IPS-15b (cell line): ENCODE results near the gene CKLF.

Source experiments
- H3K27me3 ChIP-seq: one replicate; pipeline ENCODE4 v1.6.1; 2013; ENCODE audit warnings: low read length; ENCODE audit not compliant: control insufficient read depth, insufficient read depth
- H3K36me3 ChIP-seq: one replicate; pipeline ENCODE4 v1.6.1; 2013; ENCODE audit warnings: low read length; ENCODE audit not compliant: control insufficient read depth, insufficient read depth
- H3K4me1 ChIP-seq: one replicate; pipeline ENCODE4 v1.6.1; 2013; ENCODE audit warnings: mild to moderate bottlenecking, low read length; ENCODE audit not compliant: control insufficient read depth, insufficient read depth
- H3K4me3 ChIP-seq: one replicate; pipeline ENCODE4 v1.5.1; 2013; ENCODE audit warnings: low read depth, low read length
- H3K9ac ChIP-seq: one replicate; pipeline ENCODE4 v1.6.1; 2013; ENCODE audit warnings: low read depth, mild to moderate bottlenecking, low read length
- H3K9me3 ChIP-seq: one replicate; pipeline ENCODE4 v1.6.1; 2013; ENCODE audit warnings: mild to moderate bottlenecking, low read length; ENCODE audit not compliant: control insufficient read depth, insufficient read depth

The CKLF gene

GRCh38 chr16:66536525-66536924, 15.9 kb upstream of the CKLF start:
- no peaks in the 10 kb centered on the region for H3K4me1 ChIP-seq
- no peaks in the 10 kb centered on the region for H3K9me3 ChIP-seq
- no peak overlapping the region for H3K9ac ChIP-seq
- no peaks in the 10 kb centered on the region for H3K27me3 ChIP-seq
- no peaks in the 10 kb centered on the region for H3K36me3 ChIP-seq
- no peak overlapping the region for H3K4me3 ChIP-seq

GRCh38 chr16:66537236-66537635, 15.1 kb upstream of the CKLF start:
- H3K4me3 ChIP-seq = no peak overlapping the region
- no peaks in the 10 kb centered on the region for H3K27me3 ChIP-seq
- H3K36me3 ChIP-seq = no peaks in the 10 kb centered on the region
- no peak overlapping the region for H3K9ac ChIP-seq
- peaks cover 4% of the 10 kb centered on the region for H3K4me1 ChIP-seq
- no peaks in the 10 kb centered on the region for H3K9me3 ChIP-seq

- Histone ChIP-seq H3K9me3 (no peaks in the 10 kb centered on the region), H3K9ac (no peak overlapping the region), H3K4me3 (no peak overlapping the region), H3K27me3 (no peaks in the 10 kb centered on the region), H3K4me1 (peaks cover 4% of the 10 kb centered on the region), H3K36me3 (no peaks in the 10 kb centered on the region)
These were observed 13.5 kb upstream of the CKLF start for GRCh38 chr16:66538910-66539309.

GRCh38 chr16:66539623-66540469, 12.5 kb upstream of the CKLF start:
- Histone ChIP-seq H3K27me3 (no peaks in the 10 kb centered on the region), H3K9me3 (no peaks in the 10 kb centered on the region), H3K4me1 (peaks cover 4% of the 10 kb centered on the region), H3K36me3 (no peaks in the 10 kb centered on the region), H3K4me3 (no peak overlapping the region), H3K9ac (no peak overlapping the region)

- Histone ChIP-seq H3K9me3 (no peaks in the 10 kb centered on the region), H3K9ac (no peak overlapping the region), H3K27me3 (no peaks in the 10 kb centered on the region), H3K4me3 (no peak overlapping the region), H3K4me1 (peaks cover 4% of the 10 kb centered on the region), H3K36me3 (no peaks in the 10 kb centered on the region)
These were observed 10.7 kb upstream of the CKLF start for GRCh38 chr16:66541388-66542355.

GRCh38 chr16:66542396-66542795, 10.0 kb upstream of the CKLF start:
- Histone ChIP-seq H3K4me1 (peaks cover 4% of the 10 kb centered on the region), H3K9me3 (no peaks in the 10 kb centered on the region), H3K9ac (no peak overlapping the region), H3K27me3 (no peaks in the 10 kb centered on the region), H3K36me3 (no peaks in the 10 kb centered on the region), H3K4me3 (no peak overlapping the region)

- H3K9ac ChIP-seq = no peak overlapping the region
These were observed 8.8 kb upstream of the CKLF start for GRCh38 chr16:66543541-66543940.

GRCh38 chr16:66544016-66544757, 8.2 kb upstream of the CKLF start:
- H3K4me1 ChIP-seq = peaks cover 4% of the 10 kb centered on the region
- H3K36me3 ChIP-seq = no peaks in the 10 kb centered on the region
- H3K9ac ChIP-seq = no peak overlapping the region
- no peaks in the 10 kb centered on the region for H3K9me3 ChIP-seq
- H3K27me3 ChIP-seq = no peaks in the 10 kb centered on the region
- no peak overlapping the region for H3K4me3 ChIP-seq

More at GRCh38 chr16:66543541-66543940, 8.8 kb upstream of the CKLF start:
- Histone ChIP-seq H3K36me3 (no peaks in the 10 kb centered on the region), H3K4me3 (no peak overlapping the region), H3K9me3 (no peaks in the 10 kb centered on the region), H3K4me1 (peaks cover 4% of the 10 kb centered on the region), H3K27me3 (no peaks in the 10 kb centered on the region)

- no peaks in the 10 kb centered on the region for H3K4me1 ChIP-seq
- no peaks in the 10 kb centered on the region for H3K36me3 ChIP-seq
- peaks cover 6% of the 10 kb centered on the region for H3K27me3 ChIP-seq
- H3K9ac ChIP-seq = no peak overlapping the region
- no peaks in the 10 kb centered on the region for H3K9me3 ChIP-seq
- no peak overlapping the region for H3K4me3 ChIP-seq
These were observed 5.0 kb upstream of the CKLF start for GRCh38 chr16:66547101-66547989.

- Histone ChIP-seq H3K4me3 (no peak overlapping the region), H3K36me3 (no peaks in the 10 kb centered on the region), H3K27me3 (peaks cover 10% of the 10 kb centered on the region), H3K9me3 (no peaks in the 10 kb centered on the region), H3K9ac (no peak overlapping the region), H3K4me1 (no peaks in the 10 kb centered on the region)
These were observed 4.3 kb upstream of the CKLF start for GRCh38 chr16:66548068-66548467.
